Fibroblast of villous mesenchyme (primary cell): ENCODE data around the gene PRPF40B. TPM values are rescaled to one million over a fixed set of nuclear protein-coding genes. Genes with fewer than 3 reads are reported as not detected.

ENCODE experiments used
- DNase-seq: peaks from one replicate; pipeline ENCODE4 v3.0.0-alpha.2; 2010; ENCODE audit warnings: low read depth
- H3K4me3 ChIP-seq: 2 replicates; pipeline ENCODE4 v1.5.1; 2011; ENCODE audit warnings: low read depth, mild to moderate bottlenecking, low read length
- total RNA-seq: library from RNA; depleted of rRNA; stranded (reverse); fragments of >200 nt; gene quantifications from 2 replicates; pipeline ENCODE4 v1.2.3, GENCODE V29; 2012
- TF ChIP-seq, protein P1 (sequence below): IDR thresholded peaks from 2 replicates; pipeline ENCODE4 v1.5.1; 2012; ENCODE audit warnings: low read depth, mild to moderate bottlenecking, low read length; ENCODE audit not compliant: insufficient read depth

PRPF40B gene
- total RNA-seq, 1 donor: 8.2 TPM

DNA sequence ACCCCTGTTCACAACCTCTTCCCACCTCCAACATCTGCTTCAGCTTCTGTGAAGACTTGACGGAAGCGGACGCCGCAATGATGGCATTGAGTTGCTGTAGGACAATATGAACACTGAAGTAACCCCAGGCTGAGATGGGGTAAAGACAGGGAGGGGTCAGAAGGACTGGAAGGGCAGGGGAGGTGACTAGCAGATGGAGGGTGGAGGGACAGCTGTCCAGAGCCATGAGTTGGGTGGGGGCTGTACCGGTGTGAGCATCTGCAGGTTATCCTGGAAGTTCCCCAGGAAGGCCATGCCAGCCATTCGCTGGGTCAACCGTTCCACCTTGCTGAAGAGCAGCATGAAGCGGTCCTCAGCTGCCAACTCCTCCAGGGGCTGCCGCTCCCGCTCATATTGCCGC is 26.1 kb downstream of the PRPF40B start:
- H3K4me3 ChIP-seq: no peak overlapping the region
- TF ChIP-seq, protein P1, sequence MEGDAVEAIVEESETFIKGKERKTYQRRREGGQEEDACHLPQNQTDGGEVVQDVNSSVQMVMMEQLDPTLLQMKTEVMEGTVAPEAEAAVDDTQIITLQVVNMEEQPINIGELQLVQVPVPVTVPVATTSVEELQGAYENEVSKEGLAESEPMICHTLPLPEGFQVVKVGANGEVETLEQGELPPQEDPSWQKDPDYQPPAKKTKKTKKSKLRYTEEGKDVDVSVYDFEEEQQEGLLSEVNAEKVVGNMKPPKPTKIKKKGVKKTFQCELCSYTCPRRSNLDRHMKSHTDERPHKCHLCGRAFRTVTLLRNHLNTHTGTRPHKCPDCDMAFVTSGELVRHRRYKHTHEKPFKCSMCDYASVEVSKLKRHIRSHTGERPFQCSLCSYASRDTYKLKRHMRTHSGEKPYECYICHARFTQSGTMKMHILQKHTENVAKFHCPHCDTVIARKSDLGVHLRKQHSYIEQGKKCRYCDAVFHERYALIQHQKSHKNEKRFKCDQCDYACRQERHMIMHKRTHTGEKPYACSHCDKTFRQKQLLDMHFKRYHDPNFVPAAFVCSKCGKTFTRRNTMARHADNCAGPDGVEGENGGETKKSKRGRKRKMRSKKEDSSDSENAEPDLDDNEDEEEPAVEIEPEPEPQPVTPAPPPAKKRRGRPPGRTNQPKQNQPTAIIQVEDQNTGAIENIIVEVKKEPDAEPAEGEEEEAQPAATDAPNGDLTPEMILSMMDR: no peak
- DNase-seq: no peak

DNA sequence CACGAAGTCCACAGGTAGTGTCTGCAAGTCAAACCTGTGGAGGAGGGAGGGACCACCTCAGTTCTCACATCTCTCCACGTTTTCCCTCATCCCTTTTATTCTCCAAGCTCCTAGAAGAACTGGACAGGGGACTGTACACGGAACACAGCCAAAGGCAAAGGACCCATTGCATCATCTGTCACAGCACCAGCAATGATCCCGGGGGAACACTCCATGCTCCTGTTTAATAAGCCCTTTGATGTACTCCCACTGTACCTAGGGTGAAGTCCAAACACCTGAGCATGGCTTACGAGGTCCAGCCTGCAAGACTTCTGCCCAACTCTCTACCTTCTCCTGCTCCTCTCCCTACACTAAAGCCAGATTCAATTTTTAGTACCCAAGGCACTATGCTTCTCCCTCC is 26.5 kb downstream of the PRPF40B start:
- TF ChIP-seq, protein P1: no peak
- DNase-seq: no peak
- no peak overlapping the region for H3K4me3 ChIP-seq

DNA sequence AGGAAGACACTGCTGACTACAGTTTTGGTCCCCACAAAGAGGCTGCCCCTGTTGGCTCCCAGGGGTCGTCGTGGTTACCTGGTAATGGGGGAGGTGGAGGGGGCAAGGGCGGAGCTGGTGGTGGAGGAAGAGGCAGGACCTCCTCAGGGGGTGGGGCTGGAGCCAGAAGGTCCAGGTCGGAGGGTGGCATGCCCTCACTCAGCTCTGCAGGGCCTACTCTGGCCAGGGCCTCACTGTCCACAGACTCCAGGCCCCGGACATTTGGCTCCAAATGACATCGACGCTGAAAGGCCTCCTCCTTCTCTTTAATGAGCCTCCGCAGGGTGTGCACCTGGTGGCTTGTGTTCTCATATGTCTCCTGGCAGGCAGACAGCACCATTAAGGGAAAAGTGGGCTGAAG is 28.5 kb downstream of the PRPF40B start:
- DNase-seq: no peak
- TF ChIP-seq, protein P1: no peak
- H3K4me3 ChIP-seq: no peak overlapping the region

DNA sequence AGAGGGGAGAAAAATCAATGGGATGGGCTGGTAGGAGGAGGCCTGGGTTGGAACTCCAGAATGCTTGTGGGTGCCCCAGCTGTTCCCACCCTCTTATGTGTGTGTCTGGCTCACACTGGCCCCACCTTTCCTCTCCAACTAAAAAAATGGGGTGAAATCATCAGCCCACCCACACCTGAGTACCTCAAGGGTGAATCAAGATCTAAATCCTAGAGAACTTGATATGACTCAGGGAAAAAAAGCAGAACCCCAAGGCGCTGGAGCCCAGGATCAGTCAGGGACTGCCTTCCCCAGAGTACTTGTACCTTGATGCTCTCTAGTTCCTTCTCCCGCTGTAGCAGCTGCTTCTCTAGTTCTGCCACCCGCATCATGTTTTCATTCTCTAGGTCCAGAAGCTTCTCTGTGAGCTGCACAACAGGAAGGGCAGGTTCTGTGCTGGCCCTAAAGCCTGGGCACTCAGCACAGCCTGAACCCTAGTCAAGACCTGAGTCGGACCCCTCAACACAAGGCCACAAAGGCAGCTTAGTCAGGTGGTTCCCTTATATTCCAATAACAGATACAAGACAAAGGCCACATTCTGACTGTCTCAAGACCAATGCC is 29.7 kb downstream of the PRPF40B start:
- DNase-seq: no peak
- TF ChIP-seq, protein P1: no peak
- H3K4me3 ChIP-seq: no peak overlapping the region

DNA sequence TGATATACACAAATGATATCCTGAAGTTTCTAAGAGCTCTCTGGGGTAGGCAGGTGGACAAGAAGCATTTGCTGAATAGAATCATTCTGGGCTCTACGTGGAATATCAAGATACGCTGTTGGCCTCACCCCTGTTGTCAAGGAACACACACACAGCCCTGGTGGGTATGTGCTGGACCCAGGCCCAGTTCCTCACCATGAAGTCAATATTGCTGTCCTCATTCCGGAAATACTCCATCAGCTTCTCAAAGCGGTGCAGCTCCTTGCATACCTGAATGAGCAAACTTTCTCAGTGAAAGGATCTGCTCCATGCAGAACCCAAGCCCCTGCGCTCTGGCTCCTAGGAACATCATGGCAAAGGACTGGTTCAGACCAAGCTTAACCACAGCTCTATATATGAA is 31.4 kb downstream of the PRPF40B start:
- H3K4me3 ChIP-seq: no peak overlapping the region
- TF ChIP-seq, protein P1: no peak
- no peak for DNase-seq

DNA sequence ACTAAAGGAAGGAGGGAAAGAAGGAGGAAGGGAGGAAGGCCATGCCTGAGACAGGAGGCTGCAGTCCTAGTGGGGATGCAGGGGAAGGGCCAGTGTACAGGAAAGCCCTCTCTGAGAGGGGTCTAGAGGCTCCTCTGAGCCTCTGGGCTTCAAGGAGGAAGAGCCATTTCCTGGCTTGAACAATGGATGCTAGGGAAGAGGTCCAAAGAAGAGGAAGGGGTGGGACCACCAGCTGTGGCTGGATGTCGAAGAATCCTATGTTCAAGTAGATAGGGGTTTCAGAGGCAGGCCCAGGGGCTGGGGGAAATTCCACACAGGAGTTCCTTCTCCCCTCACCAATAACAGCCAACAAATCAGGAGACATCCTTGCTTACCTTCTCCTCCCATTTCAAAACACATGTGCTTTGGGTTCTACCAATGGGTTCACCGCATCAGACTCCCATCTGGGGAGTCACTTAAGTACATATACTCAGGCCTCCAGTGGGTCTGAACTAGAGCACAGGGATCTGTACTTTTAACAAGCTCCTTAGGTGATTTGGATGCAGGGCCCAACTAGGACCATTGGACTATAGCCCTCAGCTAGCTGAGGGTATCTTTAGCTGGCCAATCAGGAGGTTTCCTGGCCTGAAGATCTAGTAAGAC is 32.4 kb downstream of the PRPF40B start:
- TF ChIP-seq, protein P1: no peak
- H3K4me3 ChIP-seq: no peak overlapping the region
- DNase-seq: no peak

DNA sequence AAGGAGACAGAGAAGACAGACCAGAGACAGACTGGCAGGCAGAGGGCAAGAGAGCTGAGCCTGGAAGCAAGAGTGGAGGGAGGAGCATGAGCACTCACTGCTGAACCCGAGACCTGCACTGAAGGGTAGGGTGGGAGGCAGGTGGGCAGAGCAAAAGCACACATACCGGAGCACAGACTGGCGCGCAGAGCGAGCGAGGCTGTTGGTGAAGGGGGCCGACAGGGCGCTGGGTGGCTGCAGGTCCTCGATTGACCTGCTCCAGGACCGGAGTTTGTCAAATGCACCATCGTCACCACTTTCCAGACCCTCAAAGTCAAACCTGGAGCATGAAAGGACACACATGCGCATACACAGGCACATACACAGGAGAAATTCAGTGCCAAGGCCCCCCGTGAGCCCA is 34.9 kb downstream of the PRPF40B start:
- H3K4me3 ChIP-seq: no peak overlapping the region

More for the DNA sequence above, 34.9 kb downstream of the PRPF40B start:
- no peak for DNase-seq
- TF ChIP-seq, protein P1: no peak
